AG09309 (cell line): Measurements from ENCODE around the gene UGT2B7.
"Not testable (repeated sequence)": the region's sequence is repeated elsewhere in the genome, so short reads cannot be mapped to it uniquely, and the experiment has no call there.

Experiments used
- DNase-seq: peaks from one replicate; pipeline ENCODE4 v3.0.0-alpha.2; 2010; ENCODE audit warnings: low read depth
- H3K4me3 ChIP-seq: 2 replicates; pipeline ENCODE4 v1.5.1; 2011; ENCODE audit warnings: mild to moderate bottlenecking, low read depth, low read length, moderate library complexity; ENCODE audit not compliant: control insufficient read depth
- CTCF ChIP-seq: IDR thresholded peaks from 2 replicates; pipeline ENCODE4 v1.5.1; 2011; ENCODE audit warnings: mild to moderate bottlenecking, low read depth, low read length, inconsistent platforms; ENCODE audit not compliant: insufficient read depth, control insufficient read depth; ENCODE audit errors: missing control alignments

The UGT2B7 gene

DNA sequence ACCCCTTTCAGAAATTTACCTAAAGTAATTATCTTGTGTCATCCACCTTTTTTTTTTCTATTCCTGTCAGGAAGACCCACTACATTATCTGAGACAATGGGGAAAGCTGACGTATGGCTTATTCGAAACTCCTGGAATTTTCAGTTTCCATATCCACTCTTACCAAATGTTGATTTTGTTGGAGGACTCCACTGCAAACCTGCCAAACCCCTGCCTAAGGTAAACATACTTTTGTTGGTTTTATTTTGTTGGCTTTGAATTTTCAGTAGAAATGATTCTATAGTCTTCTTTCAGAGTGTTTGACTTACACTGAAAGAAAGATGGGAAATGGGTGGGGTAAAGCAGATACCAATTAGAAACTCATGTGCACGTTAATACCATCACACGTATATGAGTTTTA lies 2.2 kb downstream of the UGT2B7 start:
- TF ChIP-seq CTCF = no peak
- H3K4me3 ChIP-seq = no peak overlapping the region
- no peak for DNase-seq

DNA sequence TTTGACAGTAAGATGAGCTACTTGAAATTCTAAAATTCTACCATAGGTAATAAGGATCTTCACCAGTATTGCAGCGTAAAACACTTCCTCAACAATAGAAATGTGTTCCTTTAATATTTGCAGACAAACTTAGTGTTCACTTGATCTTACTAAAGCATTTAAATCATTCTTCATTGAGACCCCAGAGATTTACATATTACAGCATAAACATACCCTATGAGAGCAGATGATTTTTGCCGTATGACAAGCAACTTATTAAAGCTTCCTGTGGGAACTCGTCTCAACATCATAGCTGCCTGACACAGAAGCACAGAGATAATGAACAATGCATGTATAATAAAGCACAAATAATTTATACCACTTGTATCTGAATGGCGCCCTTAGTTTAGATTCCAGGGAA lies 3.6 kb downstream of the UGT2B7 start:
- DNase-seq = no peak
- H3K4me3 ChIP-seq = no peak overlapping the region
- no peak for TF ChIP-seq CTCF

DNA sequence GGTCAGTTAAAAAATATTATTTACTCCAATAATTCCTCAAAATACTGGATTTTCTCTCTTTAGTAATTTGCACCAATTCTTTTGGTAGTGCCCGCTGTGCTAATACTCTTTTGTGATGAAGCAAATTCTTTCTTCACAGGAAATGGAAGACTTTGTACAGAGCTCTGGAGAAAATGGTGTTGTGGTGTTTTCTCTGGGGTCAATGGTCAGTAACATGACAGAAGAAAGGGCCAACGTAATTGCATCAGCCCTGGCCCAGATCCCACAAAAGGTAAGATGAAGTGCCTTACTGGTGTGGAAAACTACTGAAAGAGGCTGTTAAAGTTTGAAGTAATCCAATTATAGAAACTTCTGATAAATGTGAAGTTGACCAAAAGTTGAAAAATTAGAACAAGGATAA lies 6.4 kb downstream of the UGT2B7 start:
- not testable (repeated sequence) for DNase-seq, H3K4me3 ChIP-seq

DNA sequence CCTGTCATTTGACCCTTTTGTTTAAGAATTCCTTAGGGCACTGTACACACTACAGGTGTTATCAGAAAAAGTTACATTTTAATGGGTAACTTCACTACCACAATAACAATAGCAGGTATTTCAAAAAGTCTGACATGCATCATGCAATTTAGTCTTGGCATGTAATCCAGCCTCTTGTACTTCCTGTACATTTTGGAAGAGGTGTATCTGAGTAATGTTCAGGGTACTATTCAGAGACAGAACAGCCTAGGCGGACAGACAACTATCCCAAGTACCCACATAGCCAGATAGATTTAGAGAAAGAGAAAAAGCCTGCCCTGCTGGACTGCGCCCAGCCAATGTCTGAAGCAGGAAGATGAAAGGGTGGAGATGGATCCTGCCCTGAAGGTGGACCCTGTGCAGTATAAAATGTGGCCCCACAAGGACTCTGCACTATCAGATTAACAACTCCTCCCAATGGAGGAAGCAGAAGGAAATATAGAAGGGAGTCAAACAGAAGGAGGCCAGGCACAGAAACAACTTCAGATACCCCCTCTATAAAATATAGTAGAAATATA lies 8.5 kb downstream of the UGT2B7 start:
- TF ChIP-seq CTCF = no peak
- DNase-seq = no peak
- no peak overlapping the region for H3K4me3 ChIP-seq

- not testable (repeated sequence) for DNase-seq
These were observed 19.0 kb downstream of the UGT2B7 start for GRCh38 chr4:69115151-69115850.

DNA sequence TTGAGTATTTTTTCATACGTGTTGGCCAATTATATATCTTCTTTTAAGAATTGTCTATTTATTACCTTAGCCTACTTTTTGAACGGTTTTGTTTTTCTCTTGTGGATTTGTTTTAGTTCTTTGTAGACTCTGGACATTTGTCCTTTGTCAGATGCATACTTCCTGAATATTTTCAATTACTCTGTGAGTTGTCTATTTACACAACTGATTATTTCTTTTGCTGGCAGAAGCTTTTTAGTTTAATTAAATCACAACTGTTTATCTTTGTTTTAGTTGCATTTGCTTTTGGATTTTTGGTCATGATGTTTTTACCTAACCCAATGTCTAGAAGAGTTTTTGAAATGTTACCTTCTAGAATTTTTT lies 19.6 kb downstream of the UGT2B7 start:
- no peak for DNase-seq
- TF ChIP-seq CTCF = no peak
- H3K4me3 ChIP-seq = no peak overlapping the region

More at GRCh38 chr4:69115151-69115850, 19.0 kb downstream of the UGT2B7 start:
- H3K4me3 ChIP-seq = not testable (repeated sequence)

GRCh38 chr4:69116645-69117321 lies 20.5 kb downstream of the UGT2B7 start:
- TF ChIP-seq CTCF = no peak

More at GRCh38 chr4:69116645-69117321, 20.5 kb downstream of the UGT2B7 start:
- no peak for DNase-seq
- no peak overlapping the region for H3K4me3 ChIP-seq
